Measurements from ENCODE around the gene TBX10. TPM values are rescaled to one million over a fixed set of nuclear protein-coding genes. Genes with fewer than 3 reads are reported as not detected.
A peak's percentile ranks its signal among the peaks of the same experiment; 100 is the strongest.

TBX10 gene
- total and polyA plus RNA-seq, 4 donors: 0.12 to 0.43 TPM; not detected in 2

DNA sequence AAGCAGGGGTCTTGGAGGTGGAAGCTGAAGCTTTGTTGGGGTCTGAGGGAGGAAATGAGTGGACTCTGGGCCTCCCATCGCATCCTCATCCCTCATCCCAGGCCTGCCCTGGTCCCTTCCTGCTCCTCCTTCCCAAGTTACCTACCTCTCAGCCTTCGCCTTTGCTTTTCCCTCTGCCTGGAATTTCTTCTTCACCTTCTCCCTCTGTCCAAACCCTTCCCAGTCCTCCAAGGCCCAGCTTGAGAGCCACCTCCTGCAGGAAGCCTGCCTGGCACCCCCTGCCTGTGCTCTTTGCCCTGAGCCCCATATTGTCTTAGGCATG, 7.7 kb downstream of the TBX10 start:
- TF ChIP-seq ATF3 (IDR thresholded peaks at IDR 0.05): no peak
- no peak for TF ChIP-seq SP1 (IDR thresholded peaks at IDR 0.05)
- no peak for TF ChIP-seq EGR1 (IDR thresholded peaks at IDR 0.05; ENCODE audit: low read depth in 2 of 2)
- TF ChIP-seq GABPA (IDR thresholded peaks at IDR 0.05 in 1 of 2, conservative IDR thresholded peaks at IDR 0.05 in 1 of 2): no peak
- TF ChIP-seq ZBTB33 (IDR thresholded peaks at IDR 0.05): no peak
- TF ChIP-seq FOXA2 (IDR thresholded peaks at IDR 0.05): no peak
- TF ChIP-seq CTCF (IDR thresholded peaks at IDR 0.05; ENCODE audit: low read depth, low read length, missing input control): no peak
- no peak for TF ChIP-seq NR2F2 (IDR thresholded peaks at IDR 0.05)
- no peak for TF ChIP-seq FOXA1 (IDR thresholded peaks at IDR 0.05)
- TF ChIP-seq, protein P1, sequence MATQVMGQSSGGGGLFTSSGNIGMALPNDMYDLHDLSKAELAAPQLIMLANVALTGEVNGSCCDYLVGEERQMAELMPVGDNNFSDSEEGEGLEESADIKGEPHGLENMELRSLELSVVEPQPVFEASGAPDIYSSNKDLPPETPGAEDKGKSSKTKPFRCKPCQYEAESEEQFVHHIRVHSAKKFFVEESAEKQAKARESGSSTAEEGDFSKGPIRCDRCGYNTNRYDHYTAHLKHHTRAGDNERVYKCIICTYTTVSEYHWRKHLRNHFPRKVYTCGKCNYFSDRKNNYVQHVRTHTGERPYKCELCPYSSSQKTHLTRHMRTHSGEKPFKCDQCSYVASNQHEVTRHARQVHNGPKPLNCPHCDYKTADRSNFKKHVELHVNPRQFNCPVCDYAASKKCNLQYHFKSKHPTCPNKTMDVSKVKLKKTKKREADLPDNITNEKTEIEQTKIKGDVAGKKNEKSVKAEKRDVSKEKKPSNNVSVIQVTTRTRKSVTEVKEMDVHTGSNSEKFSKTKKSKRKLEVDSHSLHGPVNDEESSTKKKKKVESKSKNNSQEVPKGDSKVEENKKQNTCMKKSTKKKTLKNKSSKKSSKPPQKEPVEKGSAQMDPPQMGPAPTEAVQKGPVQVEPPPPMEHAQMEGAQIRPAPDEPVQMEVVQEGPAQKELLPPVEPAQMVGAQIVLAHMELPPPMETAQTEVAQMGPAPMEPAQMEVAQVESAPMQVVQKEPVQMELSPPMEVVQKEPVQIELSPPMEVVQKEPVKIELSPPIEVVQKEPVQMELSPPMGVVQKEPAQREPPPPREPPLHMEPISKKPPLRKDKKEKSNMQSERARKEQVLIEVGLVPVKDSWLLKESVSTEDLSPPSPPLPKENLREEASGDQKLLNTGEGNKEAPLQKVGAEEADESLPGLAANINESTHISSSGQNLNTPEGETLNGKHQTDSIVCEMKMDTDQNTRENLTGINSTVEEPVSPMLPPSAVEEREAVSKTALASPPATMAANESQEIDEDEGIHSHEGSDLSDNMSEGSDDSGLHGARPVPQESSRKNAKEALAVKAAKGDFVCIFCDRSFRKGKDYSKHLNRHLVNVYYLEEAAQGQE (IDR thresholded peaks at IDR 0.05): no peak

DNA sequence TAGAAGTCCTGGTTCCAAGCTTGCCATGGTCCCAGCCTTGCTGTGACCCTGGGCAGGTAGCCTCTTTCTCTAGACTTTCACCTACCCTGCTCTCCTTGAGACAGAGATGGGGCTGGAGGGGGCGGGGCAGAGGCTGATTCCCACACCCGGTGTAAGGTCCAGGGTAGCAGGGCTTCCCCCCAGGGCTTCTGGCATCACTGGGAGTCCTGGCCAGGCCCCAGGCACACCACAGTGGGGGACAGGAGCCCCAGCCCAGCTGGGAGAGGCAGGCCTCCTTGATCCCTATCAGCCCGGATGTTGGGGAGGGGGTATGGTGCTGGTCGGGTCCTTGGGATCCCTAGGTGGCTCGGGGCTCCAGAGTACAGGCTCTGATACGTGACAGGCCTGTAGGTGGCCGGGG, 8.2 kb downstream of the TBX10 start:
- 80% methylated on average over 7 of the region's 7 CpGs for whole genome bisulfite sequencing
- Histone ChIP-seq H3K36me3 (ENCODE audit: control insufficient read depth in 4 of 4, insufficient read depth in 3 of 4, low read depth in 1 of 4, low read length in 3 of 4) (peaks cover 0 to 5% (median 2%) of the 10 kb centered on the region in 4 donors), H3K27me3 (ENCODE audit: control insufficient read depth in 4 of 4, insufficient read depth in 4 of 4, low read length in 3 of 4) (no peaks in the 10 kb centered on the region), H3K4me1 (ENCODE audit: control insufficient read depth in 4 of 4, insufficient read depth in 4 of 4, low read length in 3 of 4) (peaks cover 13 to 47% (median 37%) of the 10 kb centered on the region in 4 donors), H3K27ac (ENCODE audit: low read depth in 1 of 2, low read length in 2 of 2) (peak overlapping the region; percentile 73 to 88), H3K4me3 (ENCODE audit: low read depth in 1 of 3, low read length in 3 of 3) (no peak overlapping the region), H3K9me3 (ENCODE audit: control insufficient read depth in 4 of 4, low read length in 3 of 4) (no peaks in the 10 kb centered on the region), H3K9ac (ENCODE audit: low read depth in 1 of 2, low read length in 2 of 2) (no peak overlapping the region)
- DNase-seq (ENCODE audit: low spot score): no peak
- TF ChIP-seq TAF1 (conservative IDR thresholded peaks at IDR 0.05) (no peak), EGR1 (IDR thresholded peaks at IDR 0.05; ENCODE audit: low read depth in 2 of 2) (no peak), RAD21 (IDR thresholded peaks at IDR 0.05) (no peak), FOXA2 (IDR thresholded peaks at IDR 0.05) (no peak), CTCF (IDR thresholded peaks at IDR 0.05; ENCODE audit: low read depth, low read length, missing input control) (no peak), YY1 (IDR thresholded peaks at IDR 0.05) (no peak), GABPA (IDR thresholded peaks at IDR 0.05 in 1 of 2, conservative IDR thresholded peaks at IDR 0.05 in 1 of 2) (no peak), HNF4G (IDR thresholded peaks at IDR 0.05) (no peak), MAX (IDR thresholded peaks at IDR 0.05) (no peak), ATF3 (IDR thresholded peaks at IDR 0.05) (no peak), JUND (IDR thresholded peaks at IDR 0.05) (no peak), NR2F2 (IDR thresholded peaks at IDR 0.05) (no peak), HNF4A (conservative IDR thresholded peaks at IDR 0.05) (no peak)
- TF ChIP-seq, protein P1 (IDR thresholded peaks at IDR 0.05): no peak

More for the DNA sequence above, 7.7 kb downstream of the TBX10 start:
- WGBS: 96% methylated on average over 2 of the region's 2 CpGs
- Histone ChIP-seq H3K27me3 (ENCODE audit: control insufficient read depth in 4 of 4, insufficient read depth in 4 of 4, low read length in 3 of 4) (no peaks in the 10 kb centered on the region), H3K27ac (ENCODE audit: low read depth in 1 of 2, low read length in 2 of 2) (peak overlapping the region; percentile 50 to 58), H3K9ac (ENCODE audit: low read depth in 1 of 2, low read length in 2 of 2) (no peak overlapping the region), H3K36me3 (ENCODE audit: control insufficient read depth in 4 of 4, insufficient read depth in 3 of 4, low read depth in 1 of 4, low read length in 3 of 4) (peaks cover 0 to 5% (median 2%) of the 10 kb centered on the region in 4 donors), H3K4me1 (ENCODE audit: control insufficient read depth in 4 of 4, insufficient read depth in 4 of 4, low read length in 3 of 4) (peaks cover 13 to 47% (median 37%) of the 10 kb centered on the region in 4 donors), H3K9me3 (ENCODE audit: control insufficient read depth in 4 of 4, low read length in 3 of 4) (no peaks in the 10 kb centered on the region), H3K4me3 (ENCODE audit: low read depth in 1 of 3, low read length in 3 of 3) (no peak overlapping the region)
- DNase-seq (ENCODE audit: low spot score): no peak
